22Rv1 (cell line): ENCODE data around the gene IGFALS.

Source experiments
- CTCF ChIP-seq: fragments of 450-650 bp; IDR thresholded peaks from 2 replicates; pipeline ENCODE4 v1.5.1; 2017; ENCODE audit warnings: mild to moderate bottlenecking
- ZFX ChIP-seq: fragments of 450-650 bp; IDR thresholded peaks from 2 replicates; pipeline ENCODE4 v1.6.1; 2017; ENCODE audit warnings: antibody characterized with exemption, borderline replicate concordance

DNA sequence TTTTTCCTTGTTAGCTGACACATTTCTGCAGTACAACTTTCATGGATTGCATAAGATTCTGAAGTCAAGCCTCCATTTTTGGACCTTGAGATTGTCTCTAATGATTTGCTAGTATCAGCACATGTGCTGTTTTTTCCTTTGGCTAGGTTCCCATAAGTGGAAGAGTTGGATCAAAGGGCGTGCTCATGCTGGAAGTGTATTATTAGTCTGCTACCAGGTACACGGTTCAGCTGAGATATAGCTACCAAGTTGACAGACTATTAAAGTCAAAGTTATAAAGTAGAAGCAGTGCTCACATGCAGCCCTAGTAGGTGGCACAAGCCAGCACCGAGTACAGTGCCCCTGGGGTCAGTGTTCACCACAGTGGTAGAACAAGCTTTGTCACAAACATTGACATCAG lies 36.7 kb upstream of the IGFALS start:
- TF ChIP-seq CTCF (no peak), ZFX (no peak)
